ENCODE data around the gene ACADS.

The ACADS gene

GRCh38 chr12:120710805-120711296 lies 14.8 kb upstream of the ACADS start:
- FAIRE-seq (no peak), DNase-seq (ENCODE audit: insufficient read length, low spot score) (no peak)
- TF ChIP-seq CTCF (IDR thresholded peaks at IDR 0.05; ENCODE audit: insufficient read depth, missing control alignments) = no peak

- TF ChIP-seq CTCF (IDR thresholded peaks at IDR 0.05; ENCODE audit: insufficient read depth, missing control alignments) = no peak
- DNase-seq (ENCODE audit: insufficient read length, low spot score) (no peak), FAIRE-seq (no peak)
These were observed 14.2 kb upstream of the ACADS start for GRCh38 chr12:120711411-120711810.

- no peak for TF ChIP-seq CTCF (IDR thresholded peaks at IDR 0.05; ENCODE audit: insufficient read depth, missing control alignments)
- FAIRE-seq (no peak), DNase-seq (ENCODE audit: insufficient read length, low spot score) (no peak)
These were observed 13.0 kb upstream of the ACADS start for GRCh38 chr12:120712610-120713009.

GRCh38 chr12:120713861-120714482 lies 11.7 kb upstream of the ACADS start:
- FAIRE-seq (no peak), DNase-seq (ENCODE audit: insufficient read length, low spot score) (peak; percentile 55)
- peak; percentile 82 for TF ChIP-seq CTCF (IDR thresholded peaks at IDR 0.05; ENCODE audit: insufficient read depth, missing control alignments)

- DNase-seq (ENCODE audit: insufficient read length, low spot score) (no peak), FAIRE-seq (no peak)
- no peak for TF ChIP-seq CTCF (IDR thresholded peaks at IDR 0.05; ENCODE audit: insufficient read depth, missing control alignments)
These were observed 7.6 kb upstream of the ACADS start for GRCh38 chr12:120718055-120718454.

GRCh38 chr12:120719072-120719471 lies 6.6 kb upstream of the ACADS start:
- DNase-seq (ENCODE audit: insufficient read length, low spot score) = no peak
- no peak for FAIRE-seq
- no peak for TF ChIP-seq CTCF (IDR thresholded peaks at IDR 0.05; ENCODE audit: insufficient read depth, missing control alignments)

GRCh38 chr12:120719496-120720233 lies 6.0 kb upstream of the ACADS start:
- TF ChIP-seq CTCF (IDR thresholded peaks at IDR 0.05; ENCODE audit: insufficient read depth, missing control alignments) = no peak
- FAIRE-seq = no peak
- DNase-seq (ENCODE audit: insufficient read length, low spot score) = no peak

Data from D721Med (cell line).